IMR-90 (cell line): ENCODE measurements around the gene HOXB6. TPM values are rescaled to one million over a fixed set of nuclear protein-coding genes. Genes with fewer than 3 reads are reported as not detected.

Experiments
- ATAC-seq: fragments of 200-7000 bp; cut with Tn5 transposase; 2 replicates; pipeline ENCODE4 v1.9.1; 2020; ENCODE audit warnings: low read depth, mild to moderate bottlenecking, moderate library complexity
- BruUV-seq: library from RNA; stranded (reverse); fragments of 400-500 nt; replicated peaks from 2 replicates; lab custom pipeline; 2021; lab: Mats Ljungman, UMichigan
- CTCF ChIA-PET: fragments of 300-600 bp; formaldehyde crosslinking; extraction: SDS; loops from one replicate; lab custom pipeline; 2021; ENCODE audit warnings: antibody characterized with exemption; lab: Yijun Ruan, JAX
- POLR2A ChIA-PET: fragments of 300-600 bp; sonication (Branson Sonifier 250); formaldehyde crosslinking; loops from one replicate; lab custom pipeline; 2022; ENCODE audit warnings: antibody characterized with exemption; ENCODE audit not compliant: unreplicated experiment; lab: Charles Lee
- DNase-seq: peaks from one replicate; pipeline ENCODE4 v3.0.0; 2013
- H2AFZ ChIP-seq: replicated peaks from 2 replicates; pipeline ENCODE3; 2013; ENCODE audit warnings: low read length, mild to moderate bottlenecking; ENCODE audit not compliant: poor library complexity
- H2AK5ac ChIP-seq: 2 replicates; pipeline ENCODE4 v1.6.1; 2013; ENCODE audit warnings: low read depth, low read length, inconsistent platforms
- H2AK9ac ChIP-seq: replicated peaks from 2 replicates; pipeline ENCODE3; 2013; ENCODE audit warnings: mild to moderate bottlenecking, low read depth, low read length, moderate library complexity; ENCODE audit not compliant: poor library complexity
- H2BK120ac ChIP-seq: 2 replicates; pipeline ENCODE4 v1.6.1; 2013; ENCODE audit warnings: low read depth, low read length, inconsistent platforms
- H2BK15ac ChIP-seq: 3 replicates; pipeline ENCODE4 v1.6.1; 2013; ENCODE audit warnings: low read depth, low read length, inconsistent platforms
- H2BK20ac ChIP-seq: 2 replicates; pipeline ENCODE4 v1.6.1; 2013; ENCODE audit warnings: low read depth, mild to moderate bottlenecking, inconsistent platforms, low read length, moderate library complexity
- H2BK5ac ChIP-seq: 2 replicates; pipeline ENCODE4 v1.6.1; 2013; ENCODE audit warnings: mild to moderate bottlenecking, low read depth, low read length, inconsistent platforms; ENCODE audit not compliant: poor library complexity, severe bottlenecking
- H3K14ac ChIP-seq: replicated peaks from 2 replicates; pipeline ENCODE4 v1.6.1; 2013; ENCODE audit warnings: low read depth, low read length, inconsistent platforms
- H3K18ac ChIP-seq: 2 replicates; pipeline ENCODE4 v1.6.1; 2013; ENCODE audit warnings: low read depth, low read length, control low read depth
- H3K23ac ChIP-seq: 2 replicates; pipeline ENCODE4 v1.6.1; 2013; ENCODE audit warnings: low read depth, low read length, inconsistent platforms
- H3K27ac ChIP-seq: 2 replicates; pipeline ENCODE4 v1.5.1; 2013; ENCODE audit warnings: mild to moderate bottlenecking, control low read depth, low read length; ENCODE audit not compliant: insufficient read depth
- H3K27me3 ChIP-seq: 2 replicates; pipeline ENCODE4 v1.6.1; 2013; ENCODE audit warnings: low read length; ENCODE audit not compliant: control insufficient read depth, insufficient read depth
- H3K36me3 ChIP-seq: 2 replicates; pipeline ENCODE4 v1.6.1; 2013; ENCODE audit warnings: low read length, mixed read lengths; ENCODE audit not compliant: control insufficient read depth, insufficient read depth
- H3K4ac ChIP-seq: 2 replicates; pipeline ENCODE4 v1.6.1; 2013; ENCODE audit warnings: low read depth, low read length, inconsistent platforms
- H3K4me1 ChIP-seq: 2 replicates; pipeline ENCODE4 v1.6.1; 2013; ENCODE audit warnings: low read length, mixed read lengths; ENCODE audit not compliant: control insufficient read depth, insufficient read depth
- H3K4me2 ChIP-seq: 2 replicates; pipeline ENCODE4 v1.6.1; 2013; ENCODE audit warnings: low read depth, mild to moderate bottlenecking, control low read depth, low read length, moderate library complexity
- H3K4me3 ChIP-seq: 2 replicates; pipeline ENCODE4 v1.5.1; 2013; ENCODE audit warnings: low read depth, mild to moderate bottlenecking, control low read depth, low read length, moderate library complexity; ENCODE audit not compliant: insufficient read depth
- H3K56ac ChIP-seq: 2 replicates; pipeline ENCODE4 v1.6.1; 2013; ENCODE audit warnings: low read length, inconsistent platforms; ENCODE audit not compliant: insufficient read depth; ENCODE audit errors: extremely low read depth
- H3K79me1 ChIP-seq, 2 experiments: 2 replicates each; pipeline ENCODE4 v1.6.1; 2013; ENCODE audit warnings: low read length in 2 of 2, inconsistent platforms in 1 of 2, low read depth in 1 of 2
- H3K9ac ChIP-seq: 2 replicates; pipeline ENCODE4 v1.6.1; 2013; ENCODE audit warnings: low read depth, low read length, control low read depth
- H3K9me1 ChIP-seq: 2 replicates; pipeline ENCODE4 v1.6.1; 2013; ENCODE audit warnings: low read length, inconsistent platforms; ENCODE audit not compliant: insufficient read depth
- H3K9me3 ChIP-seq: 2 replicates; pipeline ENCODE4 v1.6.1; 2013; ENCODE audit warnings: low read length; ENCODE audit not compliant: control insufficient read depth, insufficient read depth
- H4K20me1 ChIP-seq: 2 replicates; pipeline ENCODE4 v1.6.1; 2013; ENCODE audit warnings: low read length, inconsistent platforms; ENCODE audit not compliant: insufficient read depth
- H4K5ac ChIP-seq: 2 replicates; pipeline ENCODE4 v1.6.1; 2013; ENCODE audit warnings: mild to moderate bottlenecking, low read depth, low read length, control low read depth
- H4K8ac ChIP-seq, 2 experiments: 2 replicates each; pipeline ENCODE4 v1.6.1; 2013; ENCODE audit warnings: low read depth in 2 of 2, low read length in 2 of 2, control low read depth in 1 of 2, inconsistent platforms in 1 of 2
- H4K91ac ChIP-seq: 2 replicates; pipeline ENCODE4 v1.6.1; 2013; ENCODE audit warnings: low read depth, low read length, inconsistent platforms; ENCODE audit not compliant: insufficient read depth
- CHD1 ChIP-seq: IDR thresholded peaks from 2 replicates; pipeline ENCODE4 v1.6.1; 2012; ENCODE audit warnings: low read depth, low read length, improper control_type of control experiment
- FOS ChIP-seq: fragments of 150-350 bp; IDR thresholded peaks from 2 replicates; pipeline ENCODE4 v1.6.1; 2016; ENCODE audit warnings: low read depth, low read length
- MAFK ChIP-seq: IDR thresholded peaks from 2 replicates; pipeline ENCODE4 v1.6.1; 2012; ENCODE audit warnings: low read depth, low read length, improper control_type of control experiment
- MAZ ChIP-seq: IDR thresholded peaks from 2 replicates; pipeline ENCODE4 v1.6.1; 2012; ENCODE audit warnings: low read depth, mild to moderate bottlenecking, low read length, improper control_type of control experiment, moderate library complexity, borderline replicate concordance
- POLR2A ChIP-seq: IDR thresholded peaks from 2 replicates; pipeline ENCODE4 v1.6.1; 2012; ENCODE audit warnings: mild to moderate bottlenecking, low read depth, low read length
- RAD21 ChIP-seq: IDR thresholded peaks from 2 replicates; pipeline ENCODE4 v1.6.1; 2012; ENCODE audit warnings: low read length, improper control_type of control experiment
- WGBS, 2 experiments: methylation state at CpG; one replicate each; pipeline versions ENCODE4 v1.1.5 to v1.1.7; 2013; ENCODE audit warnings: missing lambda C conversion rate in 2 of 2; ENCODE audit not compliant: insufficient read length in 1 of 2; ENCODE audit errors: extremely low coverage in 2 of 2; 5-methylcytosine and 5-hydroxymethylcytosine counted together
- dilution Hi-C: fragments of 300-500 bp; cut with HindIII; formaldehyde crosslinking; loops from one replicate; pipeline ENCODE4 v1.14.3; 2018; ENCODE audit warnings: low sequenced_read_pairs; ENCODE audit not compliant: unreplicated experiment
- in situ Hi-C: fragments of 300-500 bp; cut with MboI; formaldehyde crosslinking; loops from 3 replicates; pipeline ENCODE4 v1.14.3; 2019; ENCODE audit warnings: low sequenced_read_pairs, inconsistent platforms, mixed read lengths
- intact Hi-C: fragments of 100-400 bp; cut with micrococcal nuclease; formaldehyde crosslinking; loops from 2 replicates; pipeline ENCODE4 v1.10.0; 2022
- polyA plus RNA-seq, 3 experiments: library from polyadenylated mRNA; depleted of rRNA; stranded (reverse); fragments of >200 nt; gene quantifications; 2 replicates each; pipeline ENCODE4 v1.2.3, GENCODE V29; 2012; ENCODE audit warnings: low replicate concordance in 1 of 3
- total RNA-seq: library from RNA; depleted of rRNA; stranded (reverse); fragments of >200 nt; gene quantifications from 2 replicates; pipeline ENCODE4 v1.2.3, GENCODE V29; 2012
- TF ChIP-seq, protein P1 (sequence below): fragments of 150-350 bp; IDR thresholded peaks from 2 replicates; pipeline ENCODE4 v1.6.1; 2016; ENCODE audit warnings: low read depth, mild to moderate bottlenecking, low read length, moderate library complexity, borderline replicate concordance

The HOXB6 gene
- total and polyA plus RNA-seq, 2 of the 4 experiments (the other 2 are of a cell fraction), result 11.1 to 42.2 TPM

DNA sequence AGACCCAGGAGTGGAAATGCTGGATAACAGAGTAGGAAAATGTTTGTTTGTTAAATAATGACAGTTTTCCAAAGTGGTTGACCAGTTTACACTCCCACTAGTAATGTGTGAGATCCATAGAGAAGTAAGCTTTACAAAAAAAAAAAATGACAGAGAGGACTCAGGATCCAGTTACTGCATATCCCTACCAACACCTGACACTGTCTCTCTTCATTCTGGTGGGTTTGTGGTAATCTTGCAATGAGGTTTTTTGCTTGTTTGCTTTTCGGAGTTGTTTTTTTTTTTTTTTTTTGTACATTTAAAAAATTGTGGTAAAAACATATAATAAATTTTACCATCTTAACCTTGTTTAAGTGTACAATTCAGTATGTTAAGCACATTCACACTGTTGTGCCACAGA, 45.0 kb upstream of the HOXB6 start:
- Histone ChIP-seq H3K18ac (no peak overlapping the region), H3K9ac (no peak overlapping the region), H3K4me3 (no peak overlapping the region), H3K14ac (no peak overlapping the region), H4K20me1 (no peaks in the 10 kb centered on the region), H3K4ac (no peak overlapping the region), H3K4me1 (no peaks in the 10 kb centered on the region), H2BK20ac (no peak overlapping the region), H4K5ac (no peak overlapping the region), H2AK9ac (no peak overlapping the region), H4K8ac (no peak overlapping the region), H2BK5ac (no peak overlapping the region), H3K27me3 (peaks cover 41% of the 10 kb centered on the region), H3K36me3 (no peaks in the 10 kb centered on the region), H2BK120ac (no peak overlapping the region), H2AK5ac (no peak overlapping the region), H3K79me1 (no peaks in the 10 kb centered on the region), H3K27ac (no peak overlapping the region), H3K4me2 (no peak overlapping the region), H3K9me1 (no peaks in the 10 kb centered on the region), H4K91ac (no peak overlapping the region), H3K9me3 (no peaks in the 10 kb centered on the region), H3K56ac (no peak overlapping the region), H3K23ac (no peak overlapping the region), H2BK15ac (no peak overlapping the region), H2AFZ (no peak overlapping the region)
- ChIA-PET POLR2A (interaction anchor here (0.6 kb wide), 1 partner anchor 79 kb away, joined by 3 read pairs; no protein-coding TSS in a partner anchor), CTCF (interaction anchor here (0.6 to 1.5 kb wide), 2 partner anchors 13 to 22 kb away, joined by 3 to 4 read pairs; no protein-coding TSS in a partner anchor)
- in situ Hi-C loops (loop anchor here (10.0 kb wide), 1 partner anchor 55 kb away; no protein-coding TSS in a partner anchor), intact Hi-C loops (no loop called here), dilution Hi-C loops (no loop called here)
- no CpG with 5 or more reads among the region's 1 CpG for WGBS, 2 experiments
- BruUV-seq, result no TSS peak
- TF ChIP-seq, protein P1, sequence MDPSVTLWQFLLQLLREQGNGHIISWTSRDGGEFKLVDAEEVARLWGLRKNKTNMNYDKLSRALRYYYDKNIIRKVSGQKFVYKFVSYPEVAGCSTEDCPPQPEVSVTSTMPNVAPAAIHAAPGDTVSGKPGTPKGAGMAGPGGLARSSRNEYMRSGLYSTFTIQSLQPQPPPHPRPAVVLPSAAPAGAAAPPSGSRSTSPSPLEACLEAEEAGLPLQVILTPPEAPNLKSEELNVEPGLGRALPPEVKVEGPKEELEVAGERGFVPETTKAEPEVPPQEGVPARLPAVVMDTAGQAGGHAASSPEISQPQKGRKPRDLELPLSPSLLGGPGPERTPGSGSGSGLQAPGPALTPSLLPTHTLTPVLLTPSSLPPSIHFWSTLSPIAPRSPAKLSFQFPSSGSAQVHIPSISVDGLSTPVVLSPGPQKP, result no peak
- no peak for TF ChIP-seq MAZ
- TF ChIP-seq MAFK, result no peak
- no peak for TF ChIP-seq RAD21
- TF ChIP-seq FOS, result no peak
- TF ChIP-seq POLR2A, result no peak
- TF ChIP-seq CHD1, result no peak
- DNase-seq (no peak), ATAC-seq (no peak)
